PFSK-1 (cell line): ENCODE data around the gene MAD1L1.

Experiments
- POLR2AphosphoS5 ChIP-seq: IDR thresholded peaks from 2 replicates; pipeline ENCODE4 v1.6.1; 2012; ENCODE audit warnings: low read depth, mild to moderate bottlenecking, control low read depth, low read length, moderate library complexity
- REST ChIP-seq, 2 experiments: IDR thresholded peaks; 2 replicates each; pipeline versions ENCODE4 v1.6.1 to v1.8.0; 2011 to 2012; ENCODE audit warnings: low read depth in 2 of 2, low read length in 2 of 2, control low read depth in 1 of 2, inconsistent platforms in 1 of 2, mild to moderate bottlenecking in 1 of 2, moderate library complexity in 1 of 2; ENCODE audit not compliant: insufficient read depth in 1 of 2

- TF ChIP-seq POLR2AphosphoS5 (no peak), REST (IDR thresholded peaks at IDR 0.05; ENCODE audit: insufficient read depth in 1 of 2, low read depth in 2 of 2, low read length in 2 of 2) (no peak)
These were observed 210.0 kb downstream of the MAD1L1 start for GRCh38 chr7:2022737-2023250.
